ENCODE measurements around the gene JARID2. TPM values are rescaled to one million over a fixed set of nuclear protein-coding genes. Genes with fewer than 3 reads are reported as not detected.

JARID2 gene
- total RNA-seq, 1 experiment from 2014 or later = 180 TPM

- Mint-ChIP-seq H3K4me1 (peaks cover 90% of the 10 kb centered on the region), H3K36me3 (0 out of 2 replicates have a peak, but pooled peaks cover 3% of the 10 kb centered on the region), H3K27ac (peak overlapping the region; percentile 59), H3K9me3 (no peaks in the 10 kb centered on the region), H3K4me3 (no peak overlapping the region), H3K27me3 (ENCODE audit: low read depth) (no peaks in the 10 kb centered on the region)
- TF ChIP-seq NR3C1 (CRISPR knock-in tag; conservative IDR thresholded peaks at IDR 0.05; ENCODE audit: low read depth) = no peak
- TF ChIP-seq FOXP4 (CRISPR knock-in tag; IDR thresholded peaks at IDR 0.05) = 0 out of 2 replicates have a peak, but pooled peaks have one; percentile 16
- TF ChIP-seq NFYB (CRISPR knock-in tag; conservative IDR thresholded peaks at IDR 0.05; ENCODE audit: low read depth) = no peak
- peak; percentile 55 for TF ChIP-seq CTCF (IDR thresholded peaks at IDR 0.05)
- peak; percentile 39 for DNase-seq (ENCODE audit: low spot score)
- ATAC-seq = peak; percentile 53
- ChIA-PET CTCF (interaction anchor here (0.5 to 1.6 kb wide), 21 partner anchors 9 to 680 kb away, joined by 3 to 6 read pairs (median 3); partner anchors contain the start of gene JARID2), POLR2A (interaction anchor here (1.3 kb wide), 1 partner anchor 20 kb away, joined by 3 read pairs; no protein-coding TSS in a partner anchor)
These were observed 144.2 kb downstream of the JARID2 start for GRCh38 chr6:15389765-15390723.

DNA sequence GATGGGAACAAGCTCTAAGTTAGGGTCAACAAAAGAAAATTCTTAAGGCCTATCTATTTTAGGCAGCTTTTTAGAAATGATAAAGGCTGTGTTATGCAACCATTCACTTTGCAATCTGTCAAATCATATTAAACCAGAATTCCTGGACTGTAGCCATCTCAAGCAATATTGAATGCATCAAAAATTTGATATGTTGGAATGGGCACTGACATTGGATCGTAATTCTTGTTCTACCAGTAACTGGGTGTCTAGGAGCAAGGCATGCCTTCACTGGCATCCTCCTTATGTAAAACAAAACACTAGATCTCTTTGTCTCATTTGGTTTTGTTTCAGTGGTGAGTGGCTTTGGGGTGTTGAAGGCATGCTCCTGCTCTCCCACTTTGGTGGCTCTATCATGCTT is 145.6 kb downstream of the JARID2 start:
- ATAC-seq (no peak), DNase-seq (ENCODE audit: low spot score) (no peak)
- peak overlapping the region; percentile 90 for H3K27ac Mint-ChIP-seq
- H3K9me3 Mint-ChIP-seq = no peaks in the 10 kb centered on the region
- no peak overlapping the region for H3K4me3 Mint-ChIP-seq
- CTCF ChIA-PET = interaction anchor here (1.6 kb wide), 1 partner anchor 131 kb away, joined by 4 read pairs; no protein-coding TSS in a partner anchor
- no peaks in the 10 kb centered on the region for H3K27me3 Mint-ChIP-seq (ENCODE audit: low read depth)
- POLR2A ChIA-PET = interaction anchor here (1.3 kb wide), 1 partner anchor 19 kb away, joined by 3 read pairs; no protein-coding TSS in a partner anchor
- H3K36me3 Mint-ChIP-seq = 0 out of 2 replicates have a peak, but pooled peaks cover 3% of the 10 kb centered on the region
- H3K4me1 Mint-ChIP-seq = peaks cover 87% of the 10 kb centered on the region
- TF ChIP-seq NR1H2 (CRISPR knock-in tag; IDR thresholded peaks at IDR 0.05) (no peak), SMAD3 (CRISPR knock-in tag; IDR thresholded peaks at IDR 0.05; ENCODE audit: borderline replicate concordance) (no peak), CREM (CRISPR knock-in tag; IDR thresholded peaks at IDR 0.05) (no peak), IRF2 (CRISPR knock-in tag; IDR thresholded peaks at IDR 0.05; ENCODE audit: borderline replicate concordance, low read depth) (no peak), ZNF219 (CRISPR knock-in tag; IDR thresholded peaks at IDR 0.05; ENCODE audit: borderline replicate concordance) (no peak), NR2C2 (CRISPR knock-in tag; IDR thresholded peaks at IDR 0.05) (no peak), STAT6 (CRISPR knock-in tag; conservative IDR thresholded peaks at IDR 0.05; ENCODE audit: low read depth) (no peak), HMGXB4 (CRISPR knock-in tag; IDR thresholded peaks at IDR 0.05) (no peak), MLX (CRISPR knock-in tag; IDR thresholded peaks at IDR 0.05) (no peak), ERG (CRISPR knock-in tag; IDR thresholded peaks at IDR 0.05) (no peak), ATF6 (CRISPR knock-in tag; IDR thresholded peaks at IDR 0.05) (no peak), JUN (CRISPR knock-in tag; IDR thresholded peaks at IDR 0.05) (no peak), EMX1 (CRISPR knock-in tag; IDR thresholded peaks at IDR 0.05) (no peak), GABPB1 (CRISPR knock-in tag; IDR thresholded peaks at IDR 0.05) (no peak), CREB1 (CRISPR knock-in tag; IDR thresholded peaks at IDR 0.05) (no peak)

Measured in WTC11 (cell line).